ENCODE measurements around the gene OXSM. TPM values are rescaled to one million over a fixed set of nuclear protein-coding genes. Genes with fewer than 3 reads are reported as not detected.

Gene OXSM
- total and polyA plus RNA-seq, 2 donors (not counting 3 experiments of a cell fraction or from before 2014, with no cell fraction given): 8.1 to 9.0 TPM

DNA sequence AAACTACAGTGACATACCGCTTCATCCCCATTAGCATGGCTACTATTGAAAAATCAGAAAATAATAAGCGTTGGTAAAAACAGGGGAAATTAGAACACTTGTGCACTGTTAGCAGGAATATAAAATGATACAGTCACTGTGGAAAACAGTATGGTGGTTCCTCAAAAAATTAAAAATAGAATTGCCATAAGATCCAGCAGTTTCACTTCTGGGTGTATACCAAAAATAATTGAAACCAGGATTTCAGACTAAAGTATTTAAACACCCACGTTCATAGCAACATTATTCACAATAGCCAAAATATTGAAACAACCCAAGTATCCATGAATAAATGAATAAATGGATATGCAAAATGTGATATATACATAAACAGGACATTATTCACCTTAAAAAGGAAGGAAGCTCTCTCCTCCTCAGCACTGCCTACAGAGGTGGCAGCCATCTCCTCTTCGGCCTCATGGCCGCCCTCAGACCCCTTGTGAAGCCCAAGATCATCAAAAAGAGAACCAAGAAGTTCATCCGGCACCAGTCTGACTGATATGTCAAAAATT is 40.8 kb upstream of the OXSM start:
- Histone ChIP-seq H3K9ac (replicated peaks; ENCODE audit: extremely low read depth, insufficient read depth, low read length) (no peak overlapping the region), H3K36me3 (ENCODE audit: control insufficient read depth in 2 of 2, extremely low read depth in 1 of 2, insufficient read depth in 2 of 2, low read length in 2 of 2) (peaks cover 2 to 3% of the 10 kb centered on the region in 2 experiments), H3K4me1 (ENCODE audit: control insufficient read depth, extremely low read depth, insufficient read depth, low read length) (peaks cover 4% of the 10 kb centered on the region), H3K27me3 (ENCODE audit: control insufficient read depth in 2 of 2, insufficient read depth in 2 of 2, low read length in 2 of 2) (no peaks in the 10 kb centered on the region), H2AFZ (ENCODE audit: low read depth, low read length) (no peak overlapping the region), H3K4me3 (replicated peaks in 1 of 3; ENCODE audit: insufficient read depth in 1 of 3, low read depth in 1 of 3, low read length in 3 of 3) (no peak overlapping the region), H3K27ac (ENCODE audit: insufficient read depth, low read depth, low read length) (no peak overlapping the region), H3K9me1 (replicated peaks; ENCODE audit: control insufficient read depth, extremely low read depth, insufficient read depth, low read length) (no peaks in the 10 kb centered on the region), H4K20me1 (replicated peaks; ENCODE audit: control insufficient read depth, extremely low read depth, insufficient read depth, low read length) (no peaks in the 10 kb centered on the region), H3K9me3 (replicated peaks; ENCODE audit: control insufficient read depth, insufficient read depth, low read length) (no peaks in the 10 kb centered on the region), H3K79me2 (ENCODE audit: control insufficient read depth, insufficient read depth, low read length) (no peaks in the 10 kb centered on the region), H3K4me2 (ENCODE audit: insufficient read depth, low read length) (no peak overlapping the region)
- TF ChIP-seq MYC (IDR thresholded peaks at IDR 0.05; ENCODE audit: low read depth, low read length) (no peak), POLR2A (IDR thresholded peaks at IDR 0.05; ENCODE audit: low read depth, low read length) (no peak), EZH2 (IDR thresholded peaks at IDR 0.05; ENCODE audit: borderline replicate concordance, low read depth, low read length, severe bottlenecking) (no peak), POLR2AphosphoS5 (IDR thresholded peaks at IDR 0.05; ENCODE audit: insufficient read depth, low read depth, low read length) (no peak), JUN (IDR thresholded peaks at IDR 0.05; ENCODE audit: borderline replicate concordance, insufficient read depth, insufficient read length, low read depth) (no peak), FOS (IDR thresholded peaks at IDR 0.05; ENCODE audit: borderline replicate concordance, insufficient read depth, low read length) (no peak), GATA2 (IDR thresholded peaks at IDR 0.05; ENCODE audit: insufficient read depth, insufficient read length, low read depth, low read length) (no peak)
- TF ChIP-seq, protein P1, sequence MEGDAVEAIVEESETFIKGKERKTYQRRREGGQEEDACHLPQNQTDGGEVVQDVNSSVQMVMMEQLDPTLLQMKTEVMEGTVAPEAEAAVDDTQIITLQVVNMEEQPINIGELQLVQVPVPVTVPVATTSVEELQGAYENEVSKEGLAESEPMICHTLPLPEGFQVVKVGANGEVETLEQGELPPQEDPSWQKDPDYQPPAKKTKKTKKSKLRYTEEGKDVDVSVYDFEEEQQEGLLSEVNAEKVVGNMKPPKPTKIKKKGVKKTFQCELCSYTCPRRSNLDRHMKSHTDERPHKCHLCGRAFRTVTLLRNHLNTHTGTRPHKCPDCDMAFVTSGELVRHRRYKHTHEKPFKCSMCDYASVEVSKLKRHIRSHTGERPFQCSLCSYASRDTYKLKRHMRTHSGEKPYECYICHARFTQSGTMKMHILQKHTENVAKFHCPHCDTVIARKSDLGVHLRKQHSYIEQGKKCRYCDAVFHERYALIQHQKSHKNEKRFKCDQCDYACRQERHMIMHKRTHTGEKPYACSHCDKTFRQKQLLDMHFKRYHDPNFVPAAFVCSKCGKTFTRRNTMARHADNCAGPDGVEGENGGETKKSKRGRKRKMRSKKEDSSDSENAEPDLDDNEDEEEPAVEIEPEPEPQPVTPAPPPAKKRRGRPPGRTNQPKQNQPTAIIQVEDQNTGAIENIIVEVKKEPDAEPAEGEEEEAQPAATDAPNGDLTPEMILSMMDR (IDR thresholded peaks at IDR 0.05; ENCODE audit: extremely low read depth in 1 of 2, insufficient read depth in 1 of 2, low read depth in 1 of 2, low read length in 2 of 2): no peak
- TF ChIP-seq, protein P2, sequence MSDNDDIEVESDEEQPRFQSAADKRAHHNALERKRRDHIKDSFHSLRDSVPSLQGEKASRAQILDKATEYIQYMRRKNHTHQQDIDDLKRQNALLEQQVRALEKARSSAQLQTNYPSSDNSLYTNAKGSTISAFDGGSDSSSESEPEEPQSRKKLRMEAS (IDR thresholded peaks at IDR 0.05; ENCODE audit: insufficient read depth, insufficient read length): no peak
- DNase-seq (ENCODE audit: low read depth, low spot score) (no peak), FAIRE-seq (no peak)
- intact Hi-C loops (cut with micrococcal nuclease) (no loop called here), dilution Hi-C loops (cut with MboI; ENCODE audit: extremely low pct_ligation_motif_present, low sequenced_read_pairs) (no loop called here)
- no TSS peak for BruUV-seq (replicated peaks)
- ChIA-PET CTCF (no interaction called here), POLR2A (no interaction called here)

Measured in endothelial cell of umbilical vein (primary cell).